Measurements from ENCODE around the gene HLA-DRB5. TPM values are rescaled to one million over a fixed set of nuclear protein-coding genes. Genes with fewer than 3 reads are reported as not detected.

HLA-DRB5 gene
- total and polyA plus RNA-seq, 12 donors = 0.34 to 694 (median 28.2) TPM; not detected in 2

- no peaks in the 10 kb centered on the region for H3K36me3 ChIP-seq (replicated peaks in 1 of 2)
- no peak overlapping the region for H3K4me3 ChIP-seq
- intact Hi-C loops (cut with DNase I) = loop anchor here in 1 of 2 donors (10.0 kb wide), 1 partner anchor 62 kb away; the partner anchor contains the start of gene HLA-DRB1
- DNase-seq = peak in 1 of 7 donors; percentile 23
- H3K27ac ChIP-seq = peak overlapping the region in 1 of 5 donors; percentile 38
- TF ChIP-seq CTCF (IDR thresholded peaks at IDR 0.05) (no peak), POLR2A (IDR thresholded peaks at IDR 0.05) (no peak)
- no peaks in the 10 kb centered on the region for H3K9me3 ChIP-seq (replicated peaks in 1 of 3)
- no peaks in the 10 kb centered on the region for H3K27me3 ChIP-seq
- 43% methylated on average over 1 of the region's 19 CpGs; no CpG with 5 or more reads in 3 of the 4 donors for WGBS, 4 donors
- no peaks in the 10 kb centered on the region for H3K4me1 ChIP-seq (replicated peaks in 1 of 2)
These were observed 7.6 kb downstream of the HLA-DRB5 start for GRCh38 chr6:32522302-32523047.

- H3K27ac ChIP-seq = no peak overlapping the region
- TF ChIP-seq CTCF (IDR thresholded peaks at IDR 0.05) (no peak), POLR2A (IDR thresholded peaks at IDR 0.05) (no peak)
- no peaks in the 10 kb centered on the region for H3K36me3 ChIP-seq (replicated peaks in 1 of 2)
- H3K4me3 ChIP-seq = no peak overlapping the region
- no CpG with 5 or more reads among the region's 1 CpG for WGBS, 4 donors
- H3K4me1 ChIP-seq (replicated peaks in 1 of 2) = no peaks in the 10 kb centered on the region
- no peak for DNase-seq
- intact Hi-C loops (cut with DNase I) = loop anchor here in 1 of 2 donors (10.0 kb wide), 1 partner anchor 65 kb away; the partner anchor contains the start of gene HLA-DRB1
- no peaks in the 10 kb centered on the region for H3K27me3 ChIP-seq
- H3K9me3 ChIP-seq (replicated peaks in 1 of 3) = no peaks in the 10 kb centered on the region
These were observed 10.2 kb downstream of the HLA-DRB5 start for GRCh38 chr6:32519910-32520258.

- Histone ChIP-seq H3K27me3 (no peaks in the 10 kb centered on the region), H3K4me3 (no peak overlapping the region), H3K36me3 (replicated peaks in 1 of 2) (no peaks in the 10 kb centered on the region), H3K27ac (peak overlapping the region in 1 of 5 donors; percentile 19), H3K4me1 (replicated peaks in 1 of 2) (no peaks in the 10 kb centered on the region), H3K9me3 (replicated peaks in 1 of 3) (no peaks in the 10 kb centered on the region)
- no peak for TF ChIP-seq CTCF (IDR thresholded peaks at IDR 0.05)
- TF ChIP-seq POLR2A (IDR thresholded peaks at IDR 0.05) = no peak
- intact Hi-C loops (cut with DNase I) = no loop called here
- WGBS, 4 donors = 77 to 81% methylated on average over 4 of the region's 4 CpGs; no CpG with 5 or more reads in 2 of the 4 donors
- peak in 6 of 7 donors; percentile 30 to 72 (median 55) for DNase-seq
These were observed 10.8 kb downstream of the HLA-DRB5 start for GRCh38 chr6:32519118-32519909.

- Histone ChIP-seq H3K27me3 (no peaks in the 10 kb centered on the region), H3K27ac (no peak overlapping the region), H3K9me3 (replicated peaks in 1 of 3) (no peaks in the 10 kb centered on the region), H3K4me3 (no peak overlapping the region), H3K4me1 (replicated peaks in 1 of 2) (no peaks in the 10 kb centered on the region), H3K36me3 (replicated peaks in 1 of 2) (no peaks in the 10 kb centered on the region)
- TF ChIP-seq CTCF (IDR thresholded peaks at IDR 0.05) = no peak
- TF ChIP-seq POLR2A (IDR thresholded peaks at IDR 0.05) = no peak
- intact Hi-C loops (cut with DNase I) = no loop called here
- no peak for DNase-seq
- WGBS, 4 donors = 82% methylated on average over 1 of the region's 1 CpG; no CpG with 5 or more reads in 3 of the 4 donors
These were observed 12.2 kb downstream of the HLA-DRB5 start for GRCh38 chr6:32517654-32518445.

Data from adrenal gland (tissue), 12 donors.